A549 (cell line): ENCODE measurements around the gene SMIM28.

Source experiments
- HDAC2 ChIP-seq: fragments of 200-600 bp; sonication (generic); IDR thresholded peaks from 2 replicates; pipeline ENCODE4 v1.6.1; 2016
- REST ChIP-seq: fragments of 200-600 bp; sonication (generic); IDR thresholded peaks from 2 replicates; pipeline ENCODE4 v1.6.1; 2016; ENCODE audit warnings: antibody characterized with exemption, mild to moderate bottlenecking, moderate library complexity
- ZFP36 ChIP-seq: fragments of 450-650 bp; IDR thresholded peaks from 2 replicates; pipeline ENCODE4 v1.6.1; 2014; ENCODE audit warnings: borderline replicate concordance; ENCODE audit not compliant: partially characterized antibody

DNA sequence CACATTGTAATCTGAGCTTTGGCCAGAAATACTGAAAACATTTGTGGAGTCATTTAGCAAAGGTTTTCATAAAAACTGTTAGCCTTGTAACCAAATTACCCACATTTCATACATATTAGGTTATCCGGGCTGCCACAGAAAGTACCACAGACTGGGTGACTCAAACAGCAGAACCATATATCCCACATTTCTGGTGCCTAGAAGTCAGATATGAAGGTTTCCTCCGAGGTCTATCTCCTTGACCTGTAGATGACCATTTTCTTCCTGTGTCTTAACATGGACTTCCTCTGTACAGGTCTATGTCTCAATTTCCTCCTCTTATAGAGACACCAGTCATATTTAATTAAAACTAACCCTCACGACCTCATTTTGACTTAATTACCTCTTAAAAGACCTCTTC lies 49.5 kb upstream of the SMIM28 start:
- TF ChIP-seq HDAC2 (no peak), REST (no peak), ZFP36 (no peak)
